Activated naive CD8-positive, alpha-beta T cell treated with anti-CD3 and anti-CD28 coated beads, Interleukin-2, amount 10 ng/mL, durations not matched to agents 7 days and 5 days (primary cell): Measurements from ENCODE around the gene NLRP5. TPM values are rescaled to one million over a fixed set of nuclear protein-coding genes. Genes with fewer than 3 reads are reported as not detected.
A peak's percentile ranks its signal among the peaks of the same experiment; 100 is the strongest.
"Not testable (repeated sequence)": the region's sequence is repeated elsewhere in the genome, so short reads cannot be mapped to it uniquely, and the experiment has no call there.

ENCODE experiments used
- ATAC-seq: fragments of 150-1000 bp; cut with Tn5 transposase; one replicate; pipeline ENCODE4 v1.10.0; 2021; ENCODE audit warnings: low read depth, moderate library complexity
- POLR2A ChIA-PET: fragments of 350-600 bp; sonication (Branson Sonifier 250); formaldehyde crosslinking; loops from one replicate; lab custom pipeline; 2021; ENCODE audit warnings: antibody characterized with exemption; lab: Charles Lee
- DNase-seq: peaks from one replicate; pipeline ENCODE4 v3.0.0; 2021
- H3K27ac Mint-ChIP-seq: one replicate; pipeline ENCODE4 v1.8.0; 2022; ENCODE audit warnings: mild to moderate bottlenecking, mixed read lengths
- H3K27me3 Mint-ChIP-seq: one replicate; pipeline ENCODE4 v1.8.0; 2022; ENCODE audit warnings: mild to moderate bottlenecking, moderate library complexity, mixed read lengths
- H3K36me3 Mint-ChIP-seq: one replicate; pipeline ENCODE4 v1.8.0; 2021; ENCODE audit warnings: mild to moderate bottlenecking, mixed read lengths
- H3K4me1 Mint-ChIP-seq: one replicate; pipeline ENCODE4 v1.8.0; 2021; ENCODE audit warnings: mixed read lengths
- H3K4me3 Mint-ChIP-seq: one replicate; pipeline ENCODE4 v1.8.0; 2022; ENCODE audit warnings: mild to moderate bottlenecking, moderate library complexity, mixed read lengths
- H3K9me3 Mint-ChIP-seq: one replicate; pipeline ENCODE4 v1.8.0; 2021; ENCODE audit warnings: mixed read lengths
- total RNA-seq, 2 experiments: library from RNA; stranded (reverse); gene quantifications; one replicate each; pipeline ENCODE4 v1.2.3, GENCODE V29; 2021

NLRP5 gene
- total RNA-seq, 2 experiments from 2014 or later: not detected

- H3K9me3 Mint-ChIP-seq: peaks cover 17% of the 10 kb centered on the region
- DNase-seq: no peak
- H3K36me3 Mint-ChIP-seq: peaks cover 2% of the 10 kb centered on the region
- no peak for ATAC-seq
- POLR2A ChIA-PET: no interaction called here
- no peaks in the 10 kb centered on the region for H3K27me3 Mint-ChIP-seq
- no peak overlapping the region for H3K4me3 Mint-ChIP-seq
- no peaks in the 10 kb centered on the region for H3K4me1 Mint-ChIP-seq
- no peak overlapping the region for H3K27ac Mint-ChIP-seq
Measured at GRCh38 chr19:56014765-56015164, 28.2 kb downstream of the NLRP5 start.

GRCh38 chr19:56015756-56016155, 29.2 kb downstream of the NLRP5 start:
- Mint-ChIP-seq H3K9me3 (peaks cover 16% of the 10 kb centered on the region), H3K27ac (no peak overlapping the region), H3K36me3 (peaks cover 2% of the 10 kb centered on the region), H3K27me3 (no peaks in the 10 kb centered on the region), H3K4me3 (no peak overlapping the region), H3K4me1 (no peaks in the 10 kb centered on the region)
- POLR2A ChIA-PET: no interaction called here
- ATAC-seq (no peak), DNase-seq (no peak)

- H3K4me1 Mint-ChIP-seq, ATAC-seq, DNase-seq: not testable (repeated sequence)
Measured at GRCh38 chr19:56019325-56019724, 32.8 kb downstream of the NLRP5 start.

GRCh38 chr19:56020355-56020975, 33.9 kb downstream of the NLRP5 start:
- H3K27me3 Mint-ChIP-seq, DNase-seq, ATAC-seq, H3K4me3 Mint-ChIP-seq, H3K36me3 Mint-ChIP-seq, POLR2A ChIA-PET, H3K4me1 Mint-ChIP-seq, H3K27ac Mint-ChIP-seq: not testable (repeated sequence)
- H3K9me3 Mint-ChIP-seq: peaks cover 13% of the 10 kb centered on the region

More at GRCh38 chr19:56019325-56019724, 32.8 kb downstream of the NLRP5 start:
- H3K4me3 Mint-ChIP-seq, POLR2A ChIA-PET, H3K36me3 Mint-ChIP-seq, H3K27me3 Mint-ChIP-seq, H3K27ac Mint-ChIP-seq: not testable (repeated sequence)
- peaks cover 13% of the 10 kb centered on the region for H3K9me3 Mint-ChIP-seq

GRCh38 chr19:56026769-56027168, 40.2 kb downstream of the NLRP5 start:
- Mint-ChIP-seq H3K36me3 (no peaks in the 10 kb centered on the region), H3K4me1 (no peaks in the 10 kb centered on the region), H3K9me3 (peaks cover 3% of the 10 kb centered on the region), H3K27ac (no peak overlapping the region), H3K4me3 (no peak overlapping the region), H3K27me3 (no peaks in the 10 kb centered on the region)
- POLR2A ChIA-PET: no interaction called here
- DNase-seq: no peak
- ATAC-seq: no peak

- Mint-ChIP-seq H3K27ac (no peak overlapping the region), H3K4me3 (no peak overlapping the region), H3K4me1 (no peaks in the 10 kb centered on the region), H3K36me3 (no peaks in the 10 kb centered on the region), H3K9me3 (peaks cover 4% of the 10 kb centered on the region), H3K27me3 (peaks cover 4% of the 10 kb centered on the region)
- ATAC-seq (no peak), DNase-seq (no peak)
- POLR2A ChIA-PET: no interaction called here
Measured at GRCh38 chr19:56053596-56053995, 67.0 kb downstream of the NLRP5 start.

GRCh38 chr19:56066152-56067023, 79.8 kb downstream of the NLRP5 start:
- POLR2A ChIA-PET: no interaction called here
- peaks cover 2% of the 10 kb centered on the region for H3K9me3 Mint-ChIP-seq
- peak overlapping the region; percentile 74 for H3K4me3 Mint-ChIP-seq
- H3K4me1 Mint-ChIP-seq: peaks cover 9% of the 10 kb centered on the region
- H3K27me3 Mint-ChIP-seq: peaks cover 6% of the 10 kb centered on the region
- H3K36me3 Mint-ChIP-seq: no peaks in the 10 kb centered on the region
- ATAC-seq (peak; percentile 89), DNase-seq (peak; percentile 79)
- H3K27ac Mint-ChIP-seq: no peak overlapping the region

GRCh38 chr19:56069642-56070041, 83.1 kb downstream of the NLRP5 start:
- no peaks in the 10 kb centered on the region for H3K27me3 Mint-ChIP-seq
- H3K9me3 Mint-ChIP-seq: no peaks in the 10 kb centered on the region
- H3K27ac Mint-ChIP-seq: no peak overlapping the region
- H3K4me1 Mint-ChIP-seq: peaks cover 9% of the 10 kb centered on the region
- no peak overlapping the region for H3K4me3 Mint-ChIP-seq
- POLR2A ChIA-PET: no interaction called here
- DNase-seq (no peak), ATAC-seq (no peak)
- H3K36me3 Mint-ChIP-seq: no peaks in the 10 kb centered on the region

GRCh38 chr19:56071151-56071550, 84.6 kb downstream of the NLRP5 start:
- no peak overlapping the region for H3K27ac Mint-ChIP-seq
- no peak for ATAC-seq
- peaks cover 7% of the 10 kb centered on the region for H3K4me1 Mint-ChIP-seq
- no peak for DNase-seq
- H3K27me3 Mint-ChIP-seq: no peaks in the 10 kb centered on the region
- H3K36me3 Mint-ChIP-seq: no peaks in the 10 kb centered on the region
- H3K9me3 Mint-ChIP-seq: no peaks in the 10 kb centered on the region
- POLR2A ChIA-PET: interaction anchor here (0.6 kb wide), 1 partner anchor 89 kb away, joined by 4 read pairs; no protein-coding TSS in a partner anchor
- no peak overlapping the region for H3K4me3 Mint-ChIP-seq

GRCh38 chr19:56076498-56076897, 89.9 kb downstream of the NLRP5 start:
- no peak overlapping the region for H3K27ac Mint-ChIP-seq
- peaks cover 9% of the 10 kb centered on the region for H3K4me1 Mint-ChIP-seq
- no peak for DNase-seq
- no peak overlapping the region for H3K4me3 Mint-ChIP-seq
- no peak for ATAC-seq
- H3K36me3 Mint-ChIP-seq: no peaks in the 10 kb centered on the region
- H3K27me3 Mint-ChIP-seq: peaks cover 7% of the 10 kb centered on the region
- POLR2A ChIA-PET: no interaction called here
- no peaks in the 10 kb centered on the region for H3K9me3 Mint-ChIP-seq

GRCh38 chr19:56079609-56080008, 93.0 kb downstream of the NLRP5 start:
- Mint-ChIP-seq H3K4me3 (no peak overlapping the region), H3K27ac (no peak overlapping the region), H3K9me3 (no peaks in the 10 kb centered on the region), H3K4me1 (peaks cover 10% of the 10 kb centered on the region), H3K27me3 (peaks cover 8% of the 10 kb centered on the region), H3K36me3 (no peaks in the 10 kb centered on the region)
- no peak for ATAC-seq
- no peak for DNase-seq
- POLR2A ChIA-PET: no interaction called here

- peak overlapping the region; percentile 80 for H3K4me3 Mint-ChIP-seq
- no peak overlapping the region for H3K27ac Mint-ChIP-seq
- no peaks in the 10 kb centered on the region for H3K9me3 Mint-ChIP-seq
- POLR2A ChIA-PET: interaction anchor here (0.8 to 1.2 kb wide), 2 partner anchors 9 to 61 kb away, joined by 3 read pairs; partner anchors contain the start of gene ZNF444
- H3K4me1 Mint-ChIP-seq: peaks cover 10% of the 10 kb centered on the region
- peak; percentile 59 for ATAC-seq
- H3K27me3 Mint-ChIP-seq: peaks cover 8% of the 10 kb centered on the region
- peak; percentile 75 for DNase-seq
- no peaks in the 10 kb centered on the region for H3K36me3 Mint-ChIP-seq
Measured at GRCh38 chr19:56080669-56081401, 94.3 kb downstream of the NLRP5 start.

- H3K27me3 Mint-ChIP-seq: peaks cover 8% of the 10 kb centered on the region
- no peak for DNase-seq
- peaks cover 10% of the 10 kb centered on the region for H3K4me1 Mint-ChIP-seq
- POLR2A ChIA-PET: no interaction called here
- no peaks in the 10 kb centered on the region for H3K36me3 Mint-ChIP-seq
- H3K27ac Mint-ChIP-seq: no peak overlapping the region
- no peaks in the 10 kb centered on the region for H3K9me3 Mint-ChIP-seq
- no peak overlapping the region for H3K4me3 Mint-ChIP-seq
- no peak for ATAC-seq
Measured at GRCh38 chr19:56083668-56084067, 97.1 kb downstream of the NLRP5 start.
